Adrenal gland (tissue), 5 donors: ENCODE measurements around the gene MEAF6.
A peak's percentile ranks its signal among the peaks of the same experiment; 100 is the strongest.

Source experiments
- CTCF ChIP-seq, 6 experiments: fragments of 450-650 bp in 4 of 6; fragments of 200-600 bp in 2 of 6; sonication (generic) in 1 of 6; IDR thresholded peaks; 1 replicate in 5 of 6; 2 replicates in 1 of 6; pipeline versions ENCODE4 v1.5.1 to v1.8.0; 2016 to 2021; ENCODE audit warnings: antibody characterized with exemption in 6 of 6, mild to moderate bottlenecking in 2 of 6, moderate library complexity in 1 of 6
- POLR2A ChIP-seq, 2 donors: fragments of 450-650 bp; IDR thresholded peaks; one replicate each; pipeline ENCODE4 v1.6.1; 2017; ENCODE audit warnings: antibody characterized with exemption in 2 of 2, mild to moderate bottlenecking in 2 of 2, moderate library complexity in 1 of 2
- donor health status: DM: no; HTN: no; CAD: no.

DNA sequence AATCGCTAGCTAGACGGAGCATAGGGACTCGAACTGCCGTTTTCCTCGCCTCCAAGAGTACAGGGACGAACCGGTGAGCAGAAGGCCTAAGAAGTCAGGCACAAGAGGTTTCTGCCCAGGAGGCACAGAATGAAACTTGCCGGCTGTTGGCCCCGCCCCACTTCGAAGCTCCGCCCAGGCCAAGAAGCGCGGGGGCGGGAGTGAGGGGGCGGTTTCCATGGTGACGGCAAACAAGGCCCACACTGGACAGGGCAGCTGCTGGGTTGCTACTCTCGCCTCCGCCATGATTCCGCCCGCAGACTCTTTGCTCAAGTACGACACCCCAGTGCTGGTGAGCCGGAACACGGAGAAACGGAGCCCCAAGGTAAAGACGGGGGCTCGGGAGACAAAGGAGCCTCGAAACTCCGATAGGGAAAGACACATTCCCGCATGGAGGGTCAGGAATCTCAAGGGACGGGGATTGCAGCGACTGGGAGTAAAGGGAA, 42.2 kb upstream of the MEAF6 start, which contains the start of gene DNALI1:
- TF ChIP-seq CTCF (IDR thresholded peaks at IDR 0.05) = no peak
- peak in 1 of 2 donors; percentile 39 for TF ChIP-seq POLR2A (IDR thresholded peaks at IDR 0.05)
